ENCODE results near the gene TRIM46. TPM values are rescaled to one million over a fixed set of nuclear protein-coding genes. Genes with fewer than 3 reads are reported as not detected.

TRIM46 gene
- total RNA-seq, 1 experiment from 2014 or later = 4.1 TPM

DNA sequence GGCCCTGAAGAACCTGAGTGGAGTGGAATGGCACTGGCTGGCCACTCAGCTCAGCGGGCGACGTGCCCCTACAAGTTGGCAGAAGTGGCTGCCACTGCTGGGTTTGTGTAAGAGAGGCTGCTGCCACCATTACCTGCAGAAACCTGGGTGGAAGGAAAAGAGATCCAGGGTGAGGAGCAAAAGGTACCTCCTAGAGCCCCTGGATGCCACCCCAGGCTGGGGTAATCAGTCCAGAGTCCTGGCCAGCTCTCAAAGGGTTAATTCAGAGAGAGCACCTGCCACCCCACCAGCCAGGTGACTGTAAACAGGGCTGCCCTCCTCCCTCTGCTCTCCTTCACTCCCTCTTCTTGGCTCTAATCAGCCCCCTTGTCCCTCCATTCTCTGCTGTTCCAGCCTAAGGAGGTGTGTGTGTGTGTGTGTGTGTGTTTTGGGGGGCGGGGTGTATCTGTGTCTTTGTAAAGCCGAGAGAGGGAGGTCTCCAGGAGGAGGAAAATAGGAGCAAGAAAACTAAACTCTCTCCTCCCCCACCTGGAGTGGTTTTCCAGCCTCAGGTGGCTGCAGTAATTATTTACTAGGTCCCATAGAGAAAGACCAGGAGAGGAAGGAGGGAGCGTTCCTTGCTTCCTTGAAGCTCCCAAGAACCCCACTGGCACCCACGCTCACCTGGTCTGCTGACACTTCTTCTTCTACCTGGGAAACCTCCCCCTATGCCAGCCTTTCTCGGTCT is 12.6 kb downstream of the TRIM46 start:
- DNase-seq = no peak
- no peaks in the 10 kb centered on the region for H3K79me2 ChIP-seq (ENCODE audit: low read length)
- no peaks in the 10 kb centered on the region for H3K9me2 ChIP-seq (replicated peaks; ENCODE audit: low read length)
- no peaks in the 10 kb centered on the region for H4K20me1 ChIP-seq (ENCODE audit: low read length)
- peaks cover 3% of the 10 kb centered on the region for H3F3A ChIP-seq (ENCODE audit: low read length, unreplicated experiment)
- H3K9ac ChIP-seq (ENCODE audit: low read length) = no peak overlapping the region
- TF ChIP-seq EZH2phosphoT487 (IDR thresholded peaks at IDR 0.05; ENCODE audit: borderline replicate concordance, low read length) (no peak), EZH2 (IDR thresholded peaks at IDR 0.05; ENCODE audit: low read length, unreplicated experiment) (no peak)
- TF ChIP-seq, protein P1, sequence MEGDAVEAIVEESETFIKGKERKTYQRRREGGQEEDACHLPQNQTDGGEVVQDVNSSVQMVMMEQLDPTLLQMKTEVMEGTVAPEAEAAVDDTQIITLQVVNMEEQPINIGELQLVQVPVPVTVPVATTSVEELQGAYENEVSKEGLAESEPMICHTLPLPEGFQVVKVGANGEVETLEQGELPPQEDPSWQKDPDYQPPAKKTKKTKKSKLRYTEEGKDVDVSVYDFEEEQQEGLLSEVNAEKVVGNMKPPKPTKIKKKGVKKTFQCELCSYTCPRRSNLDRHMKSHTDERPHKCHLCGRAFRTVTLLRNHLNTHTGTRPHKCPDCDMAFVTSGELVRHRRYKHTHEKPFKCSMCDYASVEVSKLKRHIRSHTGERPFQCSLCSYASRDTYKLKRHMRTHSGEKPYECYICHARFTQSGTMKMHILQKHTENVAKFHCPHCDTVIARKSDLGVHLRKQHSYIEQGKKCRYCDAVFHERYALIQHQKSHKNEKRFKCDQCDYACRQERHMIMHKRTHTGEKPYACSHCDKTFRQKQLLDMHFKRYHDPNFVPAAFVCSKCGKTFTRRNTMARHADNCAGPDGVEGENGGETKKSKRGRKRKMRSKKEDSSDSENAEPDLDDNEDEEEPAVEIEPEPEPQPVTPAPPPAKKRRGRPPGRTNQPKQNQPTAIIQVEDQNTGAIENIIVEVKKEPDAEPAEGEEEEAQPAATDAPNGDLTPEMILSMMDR (conservative IDR thresholded peaks at IDR 0.05; ENCODE audit: low read depth, low read length) = no peak
- no TSS peak for BruUV-seq (replicated peaks)
- no peaks in the 10 kb centered on the region for H3K36me3 ChIP-seq (ENCODE audit: low read depth, low read length)
- H3K9me3 ChIP-seq (ENCODE audit: low read length) = no peaks in the 10 kb centered on the region
- POLR2A ChIA-PET (ENCODE audit: unreplicated experiment) = no interaction called here
- H3K4me2 ChIP-seq (ENCODE audit: low read length) = no peak overlapping the region
- CTCF ChIA-PET = no interaction called here
- no peak overlapping the region for H3K27ac ChIP-seq (ENCODE audit: low read length)
- H3K4me1 ChIP-seq (ENCODE audit: insufficient read depth, low read length) = no peaks in the 10 kb centered on the region
- no peak overlapping the region for H3K4me3 ChIP-seq (ENCODE audit: low read length)
- no peak overlapping the region for H2AFZ ChIP-seq (ENCODE audit: low read length)
- intact Hi-C loops (cut with micrococcal nuclease) = no loop called here
- ATAC-seq = peak; percentile 10; the same call in 1 of the 2 replicates
- no peaks in the 10 kb centered on the region for H3K27me3 ChIP-seq (ENCODE audit: low read length)

DNA sequence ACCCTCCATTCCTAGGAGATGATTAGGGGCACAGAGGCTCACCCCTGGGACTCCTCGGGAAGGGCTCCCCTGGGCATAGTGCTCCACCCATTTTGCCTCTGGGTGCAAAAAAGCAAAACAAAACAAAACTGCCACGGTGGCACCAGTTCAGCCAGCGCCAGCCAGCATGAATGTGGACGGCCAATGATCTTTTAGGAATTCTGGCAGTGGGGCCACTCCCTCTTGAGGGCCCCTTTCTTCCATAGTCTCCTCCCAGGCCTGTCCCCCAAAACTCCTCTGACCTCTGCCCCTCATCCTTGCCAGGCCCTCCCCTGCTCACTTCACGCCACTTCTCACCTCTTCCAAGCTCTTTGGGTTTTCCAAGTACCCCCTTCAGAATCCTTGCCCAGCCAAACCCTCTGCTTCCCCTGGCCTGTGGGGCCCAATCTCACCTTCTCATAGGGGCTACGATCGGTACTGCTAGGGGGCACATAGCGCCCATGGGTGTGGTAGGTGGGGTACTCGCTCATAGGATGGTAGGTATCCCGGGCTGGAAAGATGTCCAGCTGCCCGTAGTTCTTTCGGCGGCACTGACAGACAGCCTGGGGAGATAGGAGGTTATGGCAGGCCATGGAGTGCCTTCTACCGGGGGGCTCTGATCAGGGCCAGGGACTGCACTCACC is 13.3 kb downstream of the TRIM46 start:
- no peak for DNase-seq
- Histone ChIP-seq H3K79me2 (ENCODE audit: low read length) (no peaks in the 10 kb centered on the region), H3F3A (ENCODE audit: low read length, unreplicated experiment) (peaks cover 3% of the 10 kb centered on the region), H3K4me2 (ENCODE audit: low read length) (no peak overlapping the region), H3K4me1 (ENCODE audit: insufficient read depth, low read length) (no peaks in the 10 kb centered on the region), H4K20me1 (ENCODE audit: low read length) (no peaks in the 10 kb centered on the region), H3K9me3 (ENCODE audit: low read length) (no peaks in the 10 kb centered on the region), H3K9me2 (replicated peaks; ENCODE audit: low read length) (no peaks in the 10 kb centered on the region), H2AFZ (ENCODE audit: low read length) (no peak overlapping the region), H3K27me3 (ENCODE audit: low read length) (no peaks in the 10 kb centered on the region), H3K4me3 (ENCODE audit: low read length) (no peak overlapping the region), H3K36me3 (ENCODE audit: low read depth, low read length) (no peaks in the 10 kb centered on the region), H3K27ac (ENCODE audit: low read length) (no peak overlapping the region), H3K9ac (ENCODE audit: low read length) (no peak overlapping the region)
- BruUV-seq (replicated peaks) = no TSS peak
- ChIA-PET POLR2A (ENCODE audit: unreplicated experiment) (interaction anchor here (0.6 kb wide), 1 partner anchor 80 kb away, joined by 3 read pairs; no protein-coding TSS in a partner anchor), CTCF (no interaction called here)
- no peak for TF ChIP-seq EZH2phosphoT487 (IDR thresholded peaks at IDR 0.05; ENCODE audit: borderline replicate concordance, low read length)
- TF ChIP-seq, protein P1 (conservative IDR thresholded peaks at IDR 0.05; ENCODE audit: low read depth, low read length) = no peak
- no peak for TF ChIP-seq EZH2 (IDR thresholded peaks at IDR 0.05; ENCODE audit: low read length, unreplicated experiment)
- intact Hi-C loops (cut with micrococcal nuclease) = no loop called here
- ATAC-seq = no peak

DNA sequence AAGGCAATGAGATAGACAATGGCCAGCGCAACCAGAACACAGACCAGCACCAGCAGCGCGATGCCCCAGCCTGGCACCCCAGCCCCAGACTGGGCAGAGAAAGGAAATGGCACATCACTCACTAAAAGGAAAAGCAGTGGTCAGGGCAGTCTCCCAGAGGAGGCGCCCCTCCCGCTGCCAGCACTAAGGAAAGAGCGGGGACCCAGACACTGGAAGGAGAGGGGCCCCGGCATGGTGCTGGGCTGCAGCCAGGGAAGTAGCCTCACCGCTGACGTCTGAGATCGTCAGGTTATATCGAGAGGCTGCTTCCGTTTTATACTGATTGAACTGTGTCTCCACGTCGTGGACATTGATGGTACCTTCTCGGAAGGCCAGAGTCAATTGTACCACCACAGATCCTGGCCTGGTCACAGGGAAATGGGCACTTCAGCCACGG is 13.8 kb downstream of the TRIM46 start:
- Histone ChIP-seq H3K27me3 (ENCODE audit: low read length) (no peaks in the 10 kb centered on the region), H3K79me2 (ENCODE audit: low read length) (no peaks in the 10 kb centered on the region), H3K9me2 (replicated peaks; ENCODE audit: low read length) (no peaks in the 10 kb centered on the region), H3K4me1 (ENCODE audit: insufficient read depth, low read length) (peaks cover 2% of the 10 kb centered on the region), H3K9me3 (ENCODE audit: low read length) (no peaks in the 10 kb centered on the region), H4K20me1 (ENCODE audit: low read length) (no peaks in the 10 kb centered on the region), H3K9ac (ENCODE audit: low read length) (no peak overlapping the region), H3F3A (ENCODE audit: low read length, unreplicated experiment) (peaks cover 3% of the 10 kb centered on the region), H3K4me2 (ENCODE audit: low read length) (no peak overlapping the region), H2AFZ (ENCODE audit: low read length) (no peak overlapping the region), H3K36me3 (ENCODE audit: low read depth, low read length) (no peaks in the 10 kb centered on the region), H3K4me3 (ENCODE audit: low read length) (no peak overlapping the region), H3K27ac (ENCODE audit: low read length) (no peak overlapping the region)
- BruUV-seq (replicated peaks) = no TSS peak
- TF ChIP-seq EZH2 (IDR thresholded peaks at IDR 0.05; ENCODE audit: low read length, unreplicated experiment) (no peak), EZH2phosphoT487 (IDR thresholded peaks at IDR 0.05; ENCODE audit: borderline replicate concordance, low read length) (no peak)
- TF ChIP-seq, protein P1 (conservative IDR thresholded peaks at IDR 0.05; ENCODE audit: low read depth, low read length) = no peak
- DNase-seq (no peak), ATAC-seq (no peak)
- ChIA-PET POLR2A (ENCODE audit: unreplicated experiment) (no interaction called here), CTCF (no interaction called here)
- intact Hi-C loops (cut with micrococcal nuclease) = no loop called here

All from PC-3 (cell line).